ENCODE measurements around the gene C10orf143. TPM values are rescaled to one million over a fixed set of nuclear protein-coding genes. Genes with fewer than 3 reads are reported as not detected.
"Not testable (repeated sequence)": the region's sequence is repeated elsewhere in the genome, so short reads cannot be mapped to it uniquely, and the experiment has no call there.

Gene C10orf143
- total RNA-seq, 4 donors from 2014 or later: 0.44 to 4.0 (median 0.70) TPM

DNA sequence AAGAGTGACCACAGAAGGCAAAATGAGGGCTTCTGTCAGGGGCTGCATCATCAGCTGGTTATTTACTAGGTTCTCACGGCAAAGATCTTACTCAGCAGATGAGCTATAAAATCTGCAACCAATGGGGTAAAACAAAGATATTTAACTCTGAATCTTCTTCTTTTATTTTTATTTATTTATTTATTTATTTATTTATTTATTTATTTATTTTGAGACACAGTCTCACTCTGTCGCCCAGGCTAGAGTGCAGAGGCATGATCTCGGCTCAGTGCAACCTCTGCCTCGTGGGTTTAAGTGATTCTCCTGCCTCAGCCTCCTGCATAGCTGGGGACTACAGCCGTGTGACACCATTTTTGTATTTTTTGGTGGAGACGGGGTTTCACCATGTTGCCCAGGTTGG, 11.3 kb downstream of the C10orf143 start:
- no peak overlapping the region for H3K4me3 ChIP-seq
- no peaks in the 10 kb centered on the region for H3K4me1 ChIP-seq
- no peaks in the 10 kb centered on the region for H3K9me3 ChIP-seq
- H3K27ac ChIP-seq: no peak overlapping the region
- 88 to 97% methylated on average over 6 of the region's 6 CpGs for WGBS, 2 donors
- no peaks in the 10 kb centered on the region for H3K27me3 ChIP-seq
- peaks cover 0 to 14% (median 0%) of the 10 kb centered on the region in 3 donors for H3K36me3 ChIP-seq
- TF ChIP-seq CTCF (IDR thresholded peaks at IDR 0.05): no peak
- no peak for TF ChIP-seq POLR2A (IDR thresholded peaks at IDR 0.05)
- no peak for DNase-seq
- intact Hi-C loops (cut with DNase I): no loop called here

GRCh38 chr10:130090565-130090964, 20.1 kb downstream of the C10orf143 start:
- H3K36me3 ChIP-seq: peaks cover 0 to 31% (median 0%) of the 10 kb centered on the region in 3 donors
- intact Hi-C loops (cut with DNase I); H3K4me3 ChIP-seq; DNase-seq; H3K4me1 ChIP-seq; H3K27ac ChIP-seq; H3K9me3 ChIP-seq; H3K27me3 ChIP-seq: not testable (repeated sequence)
- no CpG with 5 or more reads among the region's 5 CpGs for whole genome bisulfite sequencing, 2 donors

GRCh38 chr10:130080461-130080814, 30.2 kb downstream of the C10orf143 start:
- TF ChIP-seq POLR2A (IDR thresholded peaks at IDR 0.05) (no peak), CTCF (IDR thresholded peaks at IDR 0.05) (no peak)
- peaks cover 0 to 5% (median 0%) of the 10 kb centered on the region in 3 donors for H3K9me3 ChIP-seq
- no peak overlapping the region for H3K27ac ChIP-seq
- 71 to 76% methylated on average over 2 of the region's 2 CpGs for WGBS, 2 donors
- no peaks in the 10 kb centered on the region for H3K4me1 ChIP-seq
- intact Hi-C loops (cut with DNase I): no loop called here
- H3K27me3 ChIP-seq: no peaks in the 10 kb centered on the region
- DNase-seq: no peak
- peaks cover 0 to 27% (median 0%) of the 10 kb centered on the region in 3 donors for H3K36me3 ChIP-seq
- H3K4me3 ChIP-seq: no peak overlapping the region

DNA sequence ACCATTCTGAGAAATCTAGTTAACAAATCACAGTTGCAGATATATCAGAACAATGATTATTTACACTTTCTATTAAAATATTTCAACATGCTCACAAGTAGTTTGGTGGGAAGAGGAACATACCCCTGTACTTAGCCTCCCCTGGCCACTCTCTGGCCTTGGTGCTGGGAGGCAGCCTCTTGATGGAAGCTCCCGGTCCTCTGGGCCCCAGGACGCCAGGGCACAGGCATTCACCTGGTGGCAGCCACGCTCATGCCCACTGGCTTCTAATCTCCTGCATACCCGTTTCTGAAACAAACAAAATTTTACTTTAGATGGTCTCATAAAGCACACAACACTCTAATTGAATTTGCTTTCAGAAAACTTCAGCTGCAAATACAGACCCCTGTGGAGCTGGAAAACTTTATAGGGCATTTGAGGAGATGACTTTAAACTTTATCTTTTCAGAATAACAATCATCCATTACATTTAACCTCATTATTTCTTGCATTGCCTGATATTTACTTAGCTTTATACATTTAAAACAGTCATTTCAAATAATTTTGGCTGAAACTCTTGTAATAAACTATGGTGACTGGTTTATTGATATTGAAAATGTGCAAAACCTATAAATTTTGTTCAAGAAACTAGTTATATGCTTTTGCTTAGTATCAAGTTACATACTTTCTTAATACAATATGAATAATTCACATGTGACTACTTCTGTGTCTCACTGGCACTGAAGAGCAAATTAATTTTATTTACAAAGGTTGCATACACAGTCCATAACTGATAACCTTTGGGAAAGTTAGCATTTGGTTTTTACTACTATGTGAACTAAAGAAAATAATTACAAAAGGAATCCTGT, 30.8 kb downstream of the C10orf143 start:
- intact Hi-C loops (cut with DNase I): no loop called here
- no peak for TF ChIP-seq CTCF (IDR thresholded peaks at IDR 0.05)
- TF ChIP-seq POLR2A (IDR thresholded peaks at IDR 0.05): no peak
- 69 to 74% methylated on average over 4 of the region's 4 CpGs for WGBS, 2 donors
- H3K4me1 ChIP-seq: no peaks in the 10 kb centered on the region
- no peak for DNase-seq
- H3K27ac ChIP-seq: no peak overlapping the region
- no peaks in the 10 kb centered on the region for H3K27me3 ChIP-seq
- no peak overlapping the region for H3K4me3 ChIP-seq
- H3K36me3 ChIP-seq: peaks cover 0 to 28% (median 0%) of the 10 kb centered on the region in 3 donors
- H3K9me3 ChIP-seq: peaks cover 0 to 5% (median 0%) of the 10 kb centered on the region in 3 donors

DNA sequence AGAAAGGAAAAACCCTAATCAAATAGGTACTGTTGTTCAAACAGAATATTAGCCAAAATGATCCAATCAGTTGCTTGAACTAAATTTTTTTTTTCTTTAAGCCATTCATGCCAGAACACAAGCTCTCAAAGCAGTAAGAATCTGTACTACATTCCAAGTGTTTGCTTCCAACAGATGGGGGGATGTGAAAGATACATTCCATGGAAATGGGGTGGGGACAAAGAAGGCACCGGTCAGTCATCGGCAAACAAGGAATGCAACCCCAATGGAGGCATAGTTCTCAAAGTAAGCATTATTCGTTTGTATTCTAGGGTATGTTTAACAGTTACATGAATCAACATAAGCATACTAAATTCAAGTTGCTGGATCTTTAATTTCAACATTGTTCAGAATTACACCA, 32.5 kb downstream of the C10orf143 start:
- Histone ChIP-seq H3K27me3 (no peaks in the 10 kb centered on the region), H3K4me3 (no peak overlapping the region), H3K36me3 (peaks cover 0 to 40% (median 0%) of the 10 kb centered on the region in 3 donors), H3K4me1 (no peaks in the 10 kb centered on the region), H3K9me3 (no peaks in the 10 kb centered on the region), H3K27ac (no peak overlapping the region)
- DNase-seq: no peak
- intact Hi-C loops (cut with DNase I): no loop called here
- TF ChIP-seq POLR2A (IDR thresholded peaks at IDR 0.05) (no peak), CTCF (IDR thresholded peaks at IDR 0.05) (no peak)
- 65 to 78% methylated on average over 3 of the region's 3 CpGs for WGBS, 2 donors

All from esophagus squamous epithelium (tissue), 5 donors.